Fibroblast of lung (primary cell): ENCODE measurements around the gene PLSCR4. TPM values are rescaled to one million over a fixed set of nuclear protein-coding genes. Genes with fewer than 3 reads are reported as not detected.

ENCODE experiments used
- DNase-seq, 2 donors: peaks; one replicate each; pipeline versions ENCODE4 v3.0.0 to v3.0.0-alpha.2; 2010; ENCODE audit warnings: low read depth in 2 of 2
- H2AFZ ChIP-seq: 2 replicates; pipeline ENCODE4 v1.5.1; 2012; ENCODE audit warnings: low read length, control low read depth, inconsistent platforms
- H3K27ac ChIP-seq: 2 replicates; pipeline ENCODE4 v1.5.1; 2011; ENCODE audit warnings: low read length, control low read depth; ENCODE audit not compliant: insufficient read depth
- H3K27me3 ChIP-seq: 2 replicates; pipeline ENCODE4 v1.5.1; 2011; ENCODE audit warnings: mild to moderate bottlenecking, low read length; ENCODE audit not compliant: control insufficient read depth, insufficient read depth
- H3K36me3 ChIP-seq: 2 replicates; pipeline ENCODE4 v1.5.1; 2011; ENCODE audit warnings: low read length; ENCODE audit not compliant: control insufficient read depth, insufficient read depth
- H3K4me1 ChIP-seq: 2 replicates; pipeline ENCODE4 v1.5.1; 2011; ENCODE audit warnings: low read length; ENCODE audit not compliant: control insufficient read depth, insufficient read depth; ENCODE audit errors: extremely low read depth
- H3K4me2 ChIP-seq: 2 replicates; pipeline ENCODE4 v1.5.1; 2011; ENCODE audit warnings: low read length, control low read depth; ENCODE audit not compliant: insufficient read depth; ENCODE audit errors: extremely low read depth
- H3K4me3 ChIP-seq, 4 experiments: fragments of 200-600 bp in 1 of 4; sonication (generic) in 1 of 4; replicated peaks in 1 of 4; 2 replicates each; pipeline ENCODE4 v1.5.1; 2011 to 2016; ENCODE audit warnings: low read length in 4 of 4, low read depth in 3 of 4, mild to moderate bottlenecking in 3 of 4, control low read depth in 2 of 4, inconsistent platforms in 1 of 4, mixed read lengths in 1 of 4; ENCODE audit not compliant: insufficient read depth in 1 of 4; ENCODE audit errors: control extremely low read depth in 1 of 4
- H3K79me2 ChIP-seq: 2 replicates; pipeline ENCODE4 v1.5.1; 2012; ENCODE audit warnings: mild to moderate bottlenecking, low read length, inconsistent platforms; ENCODE audit not compliant: control insufficient read depth, insufficient read depth
- H3K9ac ChIP-seq: 2 replicates; pipeline ENCODE4 v1.5.1; 2011; ENCODE audit warnings: mild to moderate bottlenecking, low read length, control low read depth; ENCODE audit not compliant: insufficient read depth
- H3K9me3 ChIP-seq: 2 replicates; pipeline ENCODE4 v1.5.1; 2012; ENCODE audit warnings: low read depth, low read length; ENCODE audit not compliant: control insufficient read depth, insufficient read depth
- H4K20me1 ChIP-seq: 2 replicates; pipeline ENCODE4 v1.5.1; 2011; ENCODE audit warnings: low read length; ENCODE audit not compliant: control insufficient read depth, insufficient read depth; ENCODE audit errors: extremely low read depth
- EZH2 ChIP-seq: IDR thresholded peaks from 2 replicates; pipeline ENCODE4 v1.5.1; 2012; ENCODE audit warnings: low read length, control low read depth, mild to moderate bottlenecking; ENCODE audit errors: missing control alignments
- polyA plus RNA-seq, 2 donors: library from polyadenylated mRNA; depleted of rRNA in 1 of 2; stranded (reverse) in 1 of 2; unstranded in 1 of 2; fragments of >200 nt; gene quantifications; 2 replicates each; pipeline ENCODE4 v1.2.1, GENCODE V29; 2011 to 2012; ENCODE audit warnings: missing spikeins in 1 of 2
- total RNA-seq: library from RNA; depleted of rRNA; stranded (reverse); fragments of >200 nt; gene quantifications from 2 replicates; pipeline ENCODE4 v1.2.1, GENCODE V29; 2014
- TF ChIP-seq, protein P1 (sequence below), 2 donors: IDR thresholded peaks in 1 of 2; conservative IDR thresholded peaks in 1 of 2; 1 replicate in 1 of 2; 2 replicates in 1 of 2; pipeline ENCODE4 v1.5.1; 2011 to 2012; ENCODE audit warnings: low read length in 2 of 2, control low read depth in 1 of 2, inconsistent platforms in 1 of 2, low read depth in 1 of 2, mild to moderate bottlenecking in 1 of 2

The PLSCR4 gene
- total and polyA plus RNA-seq, 2 donors (not counting 1 experiment from before 2014, with no cell fraction given) = 36.7 to 57.6 TPM

DNA sequence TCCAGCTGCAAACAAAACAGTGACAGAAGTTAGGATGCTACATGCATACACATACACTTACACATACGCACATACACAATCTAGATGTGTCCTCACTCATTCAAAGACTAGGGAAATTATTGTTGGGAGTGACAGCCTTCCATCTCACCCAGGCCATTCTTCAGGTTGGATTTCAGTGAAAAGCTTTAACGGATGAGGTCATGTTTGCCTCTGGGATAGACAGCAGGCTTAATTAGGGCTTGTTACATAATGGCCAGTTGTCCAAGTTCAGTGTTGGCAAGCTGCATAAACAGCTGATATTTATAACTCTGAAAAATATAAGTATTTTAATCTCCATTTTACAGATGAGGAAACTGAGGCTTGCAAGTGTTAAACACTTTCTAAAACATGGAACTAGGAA is 54.1 kb downstream of the PLSCR4 start:
- no peaks in the 10 kb centered on the region for H3K4me1 ChIP-seq
- no peak overlapping the region for H3K27ac ChIP-seq
- no peaks in the 10 kb centered on the region for H3K79me2 ChIP-seq
- no peak overlapping the region for H3K4me3 ChIP-seq
- no peak overlapping the region for H3K4me2 ChIP-seq
- H3K9ac ChIP-seq = no peak overlapping the region
- H3K36me3 ChIP-seq = no peaks in the 10 kb centered on the region
- H2AFZ ChIP-seq = no peak overlapping the region
- TF ChIP-seq, protein P1, sequence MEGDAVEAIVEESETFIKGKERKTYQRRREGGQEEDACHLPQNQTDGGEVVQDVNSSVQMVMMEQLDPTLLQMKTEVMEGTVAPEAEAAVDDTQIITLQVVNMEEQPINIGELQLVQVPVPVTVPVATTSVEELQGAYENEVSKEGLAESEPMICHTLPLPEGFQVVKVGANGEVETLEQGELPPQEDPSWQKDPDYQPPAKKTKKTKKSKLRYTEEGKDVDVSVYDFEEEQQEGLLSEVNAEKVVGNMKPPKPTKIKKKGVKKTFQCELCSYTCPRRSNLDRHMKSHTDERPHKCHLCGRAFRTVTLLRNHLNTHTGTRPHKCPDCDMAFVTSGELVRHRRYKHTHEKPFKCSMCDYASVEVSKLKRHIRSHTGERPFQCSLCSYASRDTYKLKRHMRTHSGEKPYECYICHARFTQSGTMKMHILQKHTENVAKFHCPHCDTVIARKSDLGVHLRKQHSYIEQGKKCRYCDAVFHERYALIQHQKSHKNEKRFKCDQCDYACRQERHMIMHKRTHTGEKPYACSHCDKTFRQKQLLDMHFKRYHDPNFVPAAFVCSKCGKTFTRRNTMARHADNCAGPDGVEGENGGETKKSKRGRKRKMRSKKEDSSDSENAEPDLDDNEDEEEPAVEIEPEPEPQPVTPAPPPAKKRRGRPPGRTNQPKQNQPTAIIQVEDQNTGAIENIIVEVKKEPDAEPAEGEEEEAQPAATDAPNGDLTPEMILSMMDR (conservative IDR thresholded peaks at IDR 0.05 in 1 of 2, IDR thresholded peaks at IDR 0.05 in 1 of 2; ENCODE audit: low read depth in 1 of 2, low read length in 2 of 2) = no peak
- no peak for TF ChIP-seq EZH2
- no peaks in the 10 kb centered on the region for H4K20me1 ChIP-seq
- no peaks in the 10 kb centered on the region for H3K9me3 ChIP-seq
- no peak for DNase-seq
- no peaks in the 10 kb centered on the region for H3K27me3 ChIP-seq

DNA sequence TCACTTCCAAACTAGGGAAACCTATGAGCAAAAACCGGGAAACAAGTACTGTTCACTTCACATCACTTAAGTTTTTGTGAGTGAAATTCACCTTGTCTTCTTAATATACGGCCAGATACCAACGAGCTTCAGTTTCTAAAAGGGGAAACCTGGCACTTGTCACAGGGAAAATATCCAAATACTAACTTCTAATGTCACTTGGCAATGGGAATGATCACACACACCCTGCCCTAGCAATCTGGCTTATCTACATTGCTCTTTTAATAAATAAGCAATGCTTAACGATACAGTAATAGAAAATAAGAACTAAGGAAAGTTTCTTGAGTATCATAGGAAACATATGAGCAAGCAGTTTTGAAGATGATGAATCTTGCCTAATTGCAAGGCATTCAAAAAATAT is 55.3 kb downstream of the PLSCR4 start:
- Histone ChIP-seq H3K4me2 (no peak overlapping the region), H3K9me3 (no peaks in the 10 kb centered on the region), H3K27ac (no peak overlapping the region), H4K20me1 (no peaks in the 10 kb centered on the region), H3K4me1 (no peaks in the 10 kb centered on the region), H3K9ac (no peak overlapping the region), H3K27me3 (no peaks in the 10 kb centered on the region), H2AFZ (no peak overlapping the region), H3K79me2 (no peaks in the 10 kb centered on the region), H3K4me3 (no peak overlapping the region), H3K36me3 (no peaks in the 10 kb centered on the region)
- TF ChIP-seq, protein P1 (conservative IDR thresholded peaks at IDR 0.05 in 1 of 2, IDR thresholded peaks at IDR 0.05 in 1 of 2; ENCODE audit: low read depth in 1 of 2, low read length in 2 of 2) = no peak
- TF ChIP-seq EZH2 = no peak
- no peak for DNase-seq

DNA sequence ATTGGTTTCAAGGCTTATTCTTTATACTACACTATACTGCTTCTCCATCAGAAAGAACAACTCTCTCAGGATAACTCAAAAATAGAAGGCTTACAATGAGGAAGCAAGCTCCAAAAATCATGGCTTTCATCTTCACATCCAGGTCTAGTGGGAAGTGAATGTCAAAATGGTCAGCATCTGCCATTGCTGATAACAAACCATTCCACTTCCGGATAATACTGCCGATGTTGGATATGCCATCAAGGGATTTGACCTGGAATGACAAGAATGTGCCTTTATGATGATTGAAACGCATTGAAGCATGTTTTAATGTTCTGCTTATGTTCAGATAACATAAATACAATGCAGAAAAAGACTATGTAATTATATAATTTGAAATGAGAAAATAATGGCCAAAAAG is 55.9 kb downstream of the PLSCR4 start:
- TF ChIP-seq, protein P1 (conservative IDR thresholded peaks at IDR 0.05 in 1 of 2, IDR thresholded peaks at IDR 0.05 in 1 of 2; ENCODE audit: low read depth in 1 of 2, low read length in 2 of 2) = no peak
- TF ChIP-seq EZH2 = no peak
- H3K27ac ChIP-seq = no peak overlapping the region
- H3K4me3 ChIP-seq = no peak overlapping the region
- H3K79me2 ChIP-seq = no peaks in the 10 kb centered on the region
- no peak overlapping the region for H3K4me2 ChIP-seq
- H3K9ac ChIP-seq = no peak overlapping the region
- no peaks in the 10 kb centered on the region for H3K36me3 ChIP-seq
- no peaks in the 10 kb centered on the region for H3K9me3 ChIP-seq
- H4K20me1 ChIP-seq = no peaks in the 10 kb centered on the region
- no peaks in the 10 kb centered on the region for H3K27me3 ChIP-seq
- no peaks in the 10 kb centered on the region for H3K4me1 ChIP-seq
- no peak for DNase-seq
- no peak overlapping the region for H2AFZ ChIP-seq
